RPMI8226 (cell line): ENCODE data around the gene KRT2.

ENCODE experiments used
- DNase-seq: peaks from one replicate; pipeline ENCODE4 v3.0.0-alpha.2; 2015

KRT2 gene

DNA sequence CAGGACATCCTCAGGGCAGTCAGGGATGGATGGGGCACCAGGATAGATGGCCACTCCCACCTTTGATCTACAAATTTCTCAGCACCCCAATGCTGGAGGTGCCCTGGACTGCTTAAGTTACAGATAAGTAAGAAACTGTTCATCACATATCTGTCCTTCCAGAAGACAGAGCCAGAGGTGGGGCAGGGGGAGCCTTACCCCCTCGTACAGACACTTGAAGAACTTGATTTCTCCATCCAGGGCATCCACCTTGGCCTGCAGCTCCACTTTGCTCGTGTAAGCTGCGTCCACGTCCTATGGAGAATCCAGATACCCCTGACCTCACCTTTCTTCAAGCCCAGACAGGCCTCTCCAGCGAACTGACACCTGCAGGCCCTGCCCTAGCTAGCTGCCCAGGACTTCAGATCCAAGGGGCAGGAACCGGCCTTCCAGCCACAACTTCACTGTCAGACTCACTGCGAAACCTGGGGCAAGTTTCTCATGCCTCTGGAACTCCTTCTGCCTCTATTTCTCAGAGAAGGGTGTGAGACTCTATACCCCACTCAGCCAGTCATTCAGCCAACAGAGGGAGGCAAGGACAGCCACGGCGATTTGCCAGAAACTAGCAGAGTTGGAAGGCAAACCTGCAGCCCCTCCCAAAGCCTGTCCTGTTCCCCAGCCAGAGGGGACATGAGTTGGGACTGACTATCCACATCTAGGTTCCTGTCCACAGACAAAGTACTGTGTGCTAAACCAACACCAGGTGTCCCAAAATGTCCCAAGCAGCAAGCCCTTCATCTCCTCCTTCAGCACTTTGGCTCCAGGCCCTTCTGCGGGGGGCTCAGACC lies 37.4 kb downstream of the KRT2 start:
- DNase-seq = no peak

DNA sequence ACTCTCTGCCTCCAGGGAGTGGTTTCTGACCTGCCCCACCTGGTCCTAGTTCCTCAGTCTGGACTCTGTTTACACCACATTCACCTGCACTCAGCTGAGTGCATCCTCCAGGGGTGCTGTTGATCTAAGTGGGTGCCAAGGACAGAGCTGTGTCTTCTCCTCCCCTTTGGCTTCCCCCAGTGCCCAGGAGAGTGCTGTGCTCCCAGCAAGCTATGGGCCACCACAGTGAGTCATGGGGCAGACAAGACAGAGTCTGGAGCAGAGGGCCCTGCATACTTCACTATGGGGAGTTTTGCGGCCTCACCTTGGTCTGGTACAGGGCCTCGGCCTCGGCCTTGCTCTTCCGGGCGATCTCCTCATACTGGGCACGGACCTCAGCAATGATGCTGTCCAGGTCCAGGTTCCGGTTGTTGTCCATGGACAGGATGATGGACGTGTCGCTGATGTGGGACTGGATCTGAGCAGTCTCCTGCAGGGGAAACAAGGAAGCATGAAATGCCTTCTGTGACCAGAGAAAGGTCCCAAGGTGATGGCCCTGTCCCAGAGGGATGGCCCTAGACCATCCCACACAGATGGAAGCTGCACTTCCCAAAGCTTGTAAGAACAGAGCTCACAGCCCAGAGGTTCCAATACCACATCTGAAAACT lies 38.5 kb downstream of the KRT2 start:
- no peak for DNase-seq

DNA sequence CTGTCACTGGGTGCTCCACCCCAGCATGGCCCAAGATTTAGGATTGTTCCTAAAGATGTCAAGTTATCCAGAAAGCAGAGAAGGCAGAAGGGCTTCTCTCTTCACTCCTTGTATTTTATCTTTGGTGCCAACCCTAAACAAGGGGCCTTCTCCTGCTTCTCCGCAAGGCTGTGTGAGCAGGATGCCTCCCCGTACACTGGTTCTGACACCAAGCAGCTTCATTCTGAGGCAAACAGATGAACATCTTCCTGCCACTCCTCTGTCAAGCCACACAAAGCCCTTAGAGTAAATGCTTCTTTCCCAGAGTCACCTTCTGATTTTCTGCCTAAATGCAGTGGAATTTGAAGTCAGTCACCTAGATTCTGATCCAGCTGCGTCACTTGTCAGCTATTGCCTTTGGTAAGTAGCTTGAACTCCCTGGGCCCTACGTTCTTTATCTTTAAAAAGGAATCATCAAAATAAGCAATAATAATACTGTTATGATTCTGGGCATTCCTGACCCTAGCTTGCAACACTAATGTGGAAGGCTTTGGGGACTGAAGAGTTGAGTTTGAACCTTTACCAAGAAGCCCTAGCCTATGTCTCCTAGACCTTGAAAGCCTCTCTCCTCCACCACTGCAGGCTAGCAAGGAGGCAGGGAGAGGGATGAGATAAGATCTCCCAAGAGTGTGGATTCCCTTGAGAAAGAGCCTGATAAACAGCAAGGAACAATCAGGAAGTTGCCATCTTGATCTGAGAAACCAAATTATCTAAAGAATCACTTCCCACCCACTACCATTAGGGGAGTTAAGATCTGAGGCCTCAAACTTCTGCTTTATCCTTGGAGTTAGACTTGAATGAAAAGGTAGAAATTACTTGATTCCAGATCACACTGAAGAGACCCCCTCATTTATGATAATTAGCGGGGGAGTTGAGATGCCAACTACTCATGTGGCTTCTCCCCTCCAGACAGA lies 39.3 kb downstream of the KRT2 start:
- DNase-seq = no peak

DNA sequence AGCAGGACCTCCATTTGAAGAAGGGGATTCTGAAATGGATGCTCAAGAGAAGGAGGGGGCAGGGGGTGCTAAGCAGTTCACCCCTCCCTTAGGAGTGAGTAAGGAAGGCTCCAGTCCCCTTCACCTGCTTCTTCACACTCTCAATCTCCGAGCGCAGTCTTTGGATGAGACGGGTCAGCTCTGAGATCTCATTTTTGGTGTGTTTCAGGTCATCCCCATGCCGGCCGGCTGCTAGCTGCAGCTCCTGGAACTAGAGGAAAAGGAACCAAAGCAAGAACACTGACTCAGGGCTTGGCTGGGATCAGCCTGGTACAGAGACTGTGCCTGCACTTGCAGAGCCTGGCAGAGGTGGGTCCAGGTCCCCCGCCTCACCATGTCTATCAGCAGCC lies 40.9 kb downstream of the KRT2 start:
- no peak for DNase-seq

DNA sequence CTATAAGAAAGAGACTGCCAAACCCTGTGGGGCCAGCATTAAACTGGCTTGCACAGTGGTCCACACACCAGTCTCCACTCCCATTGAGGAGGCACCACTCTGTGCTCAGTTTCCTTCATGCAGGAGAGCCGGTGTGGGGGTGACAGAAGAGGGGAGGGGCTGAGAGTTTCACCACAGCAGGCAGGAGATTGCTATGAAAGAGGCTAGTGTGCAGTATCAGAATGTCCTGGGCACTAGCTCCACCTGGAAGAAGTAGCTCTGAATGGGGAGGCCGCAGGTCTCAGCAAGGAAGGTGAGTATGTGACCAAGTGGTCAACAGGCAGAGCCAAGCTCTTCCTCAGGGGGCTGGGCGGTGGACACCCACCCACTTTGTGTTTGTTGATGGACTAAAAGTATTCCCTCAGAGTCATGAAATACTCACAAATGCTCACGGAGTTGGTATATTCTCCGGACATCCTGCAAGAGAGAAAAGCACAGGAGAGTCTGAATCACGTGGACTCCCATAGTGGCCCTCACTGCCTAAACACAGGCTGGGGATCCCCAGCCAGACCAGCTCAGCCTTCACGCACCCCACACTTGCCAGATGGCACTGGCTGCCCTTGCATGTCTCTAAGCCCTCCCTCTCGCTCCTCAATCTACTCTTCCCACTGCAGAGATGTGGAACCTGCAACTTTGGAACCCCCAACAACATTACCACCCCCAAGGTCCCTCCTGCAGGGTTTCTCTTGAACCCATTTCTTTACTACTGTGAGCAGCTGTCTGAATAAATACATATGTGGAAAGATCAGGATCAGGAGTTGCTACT lies 43.0 kb downstream of the KRT2 start:
- no peak for DNase-seq

DNA sequence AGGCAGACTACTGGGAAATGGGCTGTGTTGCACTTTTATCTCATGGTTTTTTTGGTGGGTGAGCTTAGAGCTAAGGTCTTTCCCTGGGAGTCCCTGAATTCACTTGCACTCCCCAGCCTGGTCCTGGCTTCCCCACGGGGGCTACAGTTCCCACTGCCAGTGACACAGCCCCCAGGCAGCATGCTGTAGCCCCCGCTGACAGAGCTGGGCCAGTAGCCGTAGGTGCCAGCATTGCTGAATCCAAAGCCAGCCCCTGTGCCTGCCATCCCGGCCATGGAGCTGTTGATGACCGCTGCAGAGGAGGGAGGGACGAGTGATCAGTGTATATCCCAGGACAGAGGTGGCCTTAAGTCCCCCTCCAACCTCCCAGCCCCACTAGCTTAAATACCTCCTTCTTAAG lies 43.9 kb downstream of the KRT2 start:
- no peak for DNase-seq

DNA sequence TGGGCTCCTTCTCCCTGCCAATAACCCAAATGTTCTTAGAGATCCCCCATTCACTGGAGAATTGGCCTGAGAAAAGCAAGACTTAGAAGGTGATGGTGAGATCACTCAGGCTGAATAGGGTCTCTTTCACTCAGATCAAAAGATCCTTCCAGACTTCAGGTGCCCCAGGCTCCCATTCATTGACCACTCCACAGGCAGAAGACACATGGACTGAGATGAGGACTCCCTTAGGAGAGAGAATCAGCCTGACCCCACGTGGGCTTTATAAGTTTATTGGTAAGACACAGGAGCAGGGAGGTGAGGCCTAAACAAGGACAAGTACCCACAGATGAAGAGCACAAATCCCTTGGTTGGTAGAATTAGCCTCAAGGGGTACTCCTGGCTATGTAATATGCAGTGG lies 44.7 kb downstream of the KRT2 start:
- no peak for DNase-seq

DNA sequence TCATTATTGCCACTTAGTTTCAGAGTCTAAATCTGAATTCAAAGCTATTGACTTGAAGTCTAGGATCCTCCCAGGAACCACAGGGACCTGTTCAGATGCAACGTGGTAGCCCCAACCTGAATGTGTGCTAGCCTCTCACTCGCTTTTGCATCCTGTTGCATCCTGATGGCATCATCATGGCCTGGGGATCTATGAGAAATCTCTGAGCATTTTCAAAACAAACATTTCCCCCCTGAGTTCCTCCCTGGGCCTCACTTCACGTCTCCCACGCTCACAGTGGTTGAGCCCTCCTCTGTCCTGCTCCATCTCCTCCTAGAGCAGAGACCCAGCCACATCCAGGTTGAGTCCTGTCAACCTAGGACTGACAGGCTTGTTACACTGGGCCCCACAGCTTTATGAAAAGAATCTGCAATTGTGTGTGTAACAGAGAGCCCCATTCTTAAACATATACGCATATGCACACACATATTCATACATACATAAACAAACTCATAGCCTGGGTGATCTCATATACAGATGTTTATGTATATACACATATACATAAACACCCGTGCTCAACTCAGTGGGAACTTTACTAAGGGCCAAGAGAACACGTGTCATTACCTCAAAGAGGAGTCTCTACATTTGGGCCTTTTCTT lies 45.3 kb downstream of the KRT2 start:
- no peak for DNase-seq

DNA sequence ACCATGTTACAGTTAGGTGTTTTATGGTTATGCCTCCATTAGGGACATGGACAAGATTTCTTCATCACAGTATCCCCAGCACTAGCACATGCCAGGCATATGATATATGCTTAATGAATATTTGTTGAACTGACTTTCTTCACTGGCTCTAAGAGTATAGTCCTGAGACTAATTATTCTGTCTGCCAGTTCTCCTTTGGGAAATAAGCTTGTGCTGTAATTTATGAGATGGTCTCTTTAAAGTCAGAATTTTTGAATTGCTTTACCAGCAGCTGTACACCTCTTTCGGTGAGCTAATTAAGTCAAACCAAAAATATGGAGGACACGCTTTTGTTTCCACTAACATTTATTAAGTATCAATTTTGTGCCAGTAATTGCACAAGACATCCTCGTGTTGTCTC lies 45.9 kb downstream of the KRT2 start:
- DNase-seq = no peak

DNA sequence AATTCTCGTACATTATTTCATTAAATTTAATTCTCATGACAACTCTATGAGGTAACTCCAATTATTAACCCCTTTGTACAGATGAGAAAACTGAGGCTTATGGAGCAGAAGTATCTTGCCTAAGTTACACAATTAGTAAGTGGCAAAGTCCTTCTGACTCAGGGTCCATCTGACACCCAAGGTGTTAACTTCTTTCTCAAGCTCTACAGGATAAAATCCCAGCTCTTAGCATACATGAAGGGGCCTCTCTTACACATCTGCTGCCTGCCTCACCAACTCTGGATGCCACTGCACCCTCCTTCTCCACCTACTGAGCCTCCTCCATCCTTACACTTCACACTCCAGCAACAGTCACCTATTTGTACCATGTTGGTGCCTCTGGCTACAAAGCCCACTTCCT lies 46.5 kb downstream of the KRT2 start:
- DNase-seq = no peak

DNA sequence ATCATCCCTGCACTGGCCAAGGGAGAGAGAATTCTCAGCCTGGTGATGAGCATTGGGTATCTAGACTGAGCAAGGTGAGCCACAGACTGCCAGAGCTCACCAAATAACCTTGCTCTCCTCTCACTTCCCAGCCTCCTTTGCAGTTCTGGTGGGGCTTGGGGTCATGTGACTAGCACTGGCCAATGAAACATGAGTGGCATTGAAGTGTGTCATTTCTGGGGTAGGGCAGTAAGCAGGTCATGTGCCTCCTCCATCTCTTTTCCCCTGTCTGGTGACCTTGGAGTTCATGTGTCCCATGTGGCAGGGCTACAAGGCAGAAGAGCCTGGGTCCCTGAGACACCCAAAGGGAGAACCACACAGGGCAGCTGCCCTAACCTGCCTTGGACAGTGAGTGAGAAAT lies 47.2 kb downstream of the KRT2 start:
- no peak for DNase-seq

DNA sequence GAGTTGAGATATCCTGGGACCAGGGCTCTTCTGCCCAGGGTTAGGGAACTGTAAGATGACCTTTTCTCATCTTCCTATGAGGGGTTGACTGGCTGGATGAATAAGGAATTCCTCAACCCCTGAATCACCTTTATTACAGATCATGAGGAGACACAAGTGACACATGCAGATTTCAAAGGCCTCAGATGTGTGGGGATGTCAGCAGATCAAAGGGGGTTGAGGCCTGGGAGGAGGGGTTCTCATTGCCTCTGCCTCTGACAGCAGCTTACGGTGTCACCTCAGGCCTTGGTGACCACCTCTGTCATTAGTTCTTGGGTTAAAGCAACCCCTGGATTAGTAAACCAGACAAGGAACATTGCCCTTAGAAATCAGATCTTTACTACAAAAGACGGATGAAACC lies 48.7 kb downstream of the KRT2 start:
- DNase-seq = no peak

DNA sequence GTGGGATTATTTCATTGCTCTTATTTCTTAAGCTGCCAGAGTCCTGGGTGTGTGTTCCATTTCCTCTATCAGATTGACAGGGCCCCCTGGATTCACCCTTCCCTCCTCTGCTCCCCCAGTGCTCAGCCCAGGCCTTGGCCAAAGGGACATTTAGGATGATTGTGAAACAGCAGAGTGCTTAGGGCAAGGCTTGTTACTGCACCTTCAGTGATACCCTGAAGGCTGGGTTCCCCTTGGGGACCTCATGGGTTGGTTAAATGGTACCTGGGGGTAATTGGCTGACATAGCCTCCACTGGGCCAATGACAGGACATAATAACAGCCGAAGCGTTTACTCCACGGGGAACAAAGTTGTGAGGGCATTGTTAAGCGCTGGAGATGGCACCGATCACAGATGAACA lies 49.5 kb downstream of the KRT2 start:
- DNase-seq = no peak

DNA sequence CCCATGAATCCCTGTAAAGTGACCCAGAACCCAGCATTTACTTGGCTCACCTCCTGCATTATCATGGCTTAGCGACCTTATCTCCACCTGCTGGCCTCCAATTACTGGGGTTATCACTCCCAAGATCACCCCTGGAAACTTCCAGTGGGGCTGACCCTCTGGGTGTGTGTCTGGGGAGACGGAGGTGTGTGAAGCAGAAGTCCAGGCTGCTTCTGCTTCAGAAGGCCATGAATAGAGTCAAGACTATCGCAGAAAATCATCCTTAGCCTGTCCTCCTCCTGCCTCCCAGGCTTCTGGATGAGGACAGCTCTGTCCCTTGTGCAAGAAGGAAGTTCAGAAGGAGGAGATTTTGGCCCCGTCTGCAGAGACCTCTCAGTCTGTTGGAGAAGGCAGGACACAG lies 50.3 kb downstream of the KRT2 start:
- no peak for DNase-seq

DNA sequence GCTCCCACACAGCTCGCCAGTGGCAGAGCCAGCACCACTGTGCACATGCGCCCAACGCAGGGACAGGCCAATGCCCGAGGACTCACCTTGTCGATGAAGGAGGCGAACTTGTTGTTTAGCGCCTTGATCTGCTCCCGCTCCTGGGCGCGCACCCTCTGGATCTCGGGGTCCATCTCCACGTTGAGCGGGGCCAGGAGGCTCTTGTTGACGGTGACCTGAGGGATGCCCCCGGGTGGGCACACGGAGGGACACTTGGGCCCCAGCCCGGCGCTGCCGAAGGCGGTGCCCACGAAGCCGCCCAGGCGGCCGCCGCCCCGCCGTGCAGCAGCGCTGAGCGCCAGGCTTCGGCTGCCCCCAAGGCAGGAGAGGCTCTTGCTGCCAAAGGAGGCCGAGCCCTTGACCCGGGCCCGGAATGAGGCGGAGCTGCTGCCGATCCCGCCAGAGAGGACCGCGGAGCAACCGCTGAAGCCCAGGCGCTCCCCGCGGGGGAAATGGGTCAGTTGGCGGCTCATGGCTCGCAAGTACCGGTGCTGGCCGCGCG lies 51.0 kb downstream of the KRT2 start, which contains the start of gene KRT72:
TSS of gene KRT72 (minus strand) at position 523 of the 541 bp plus-strand sequence. CDS start at position 512, 11 bp downstream.
- DNase-seq = no peak

DNA sequence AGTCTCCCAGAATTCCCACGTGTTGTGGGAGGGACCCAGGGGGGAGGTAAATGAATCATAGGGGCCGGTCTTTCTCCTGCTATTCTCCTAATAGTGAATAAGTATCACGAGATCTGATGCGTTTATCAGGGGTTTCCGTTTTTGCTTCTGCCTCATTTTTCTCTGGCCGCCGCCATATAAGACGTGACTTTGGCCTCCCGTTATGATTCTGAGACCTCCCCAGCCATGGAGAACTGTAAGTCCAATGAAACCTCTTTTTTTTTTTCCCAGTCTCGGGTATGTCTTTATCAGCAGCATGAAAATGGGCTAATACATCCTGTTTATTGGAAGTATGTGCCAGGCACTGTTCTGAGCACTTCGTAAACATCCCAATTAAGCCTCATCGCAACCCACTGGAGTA lies 51.5 kb downstream of the KRT2 start:
- no peak for DNase-seq

DNA sequence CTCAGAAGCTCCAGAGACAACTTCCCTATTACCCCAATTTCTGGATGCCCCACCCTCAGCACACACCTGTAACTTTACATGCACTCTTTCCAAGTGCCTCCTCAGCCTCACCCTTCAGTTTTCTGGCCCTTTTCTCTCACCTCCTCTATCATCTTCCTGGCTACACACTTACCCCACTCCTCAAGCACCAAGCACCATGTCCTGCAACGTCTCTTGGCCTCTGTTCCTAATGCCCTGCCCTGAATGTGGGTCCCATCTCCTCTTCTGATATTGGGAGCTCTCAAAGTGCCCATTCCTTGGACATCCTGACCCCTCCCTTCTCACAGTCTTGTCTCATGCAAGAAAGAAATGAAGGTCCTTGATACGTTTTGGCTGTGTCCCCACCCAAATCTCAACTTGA lies 51.9 kb downstream of the KRT2 start:
- no peak for DNase-seq

DNA sequence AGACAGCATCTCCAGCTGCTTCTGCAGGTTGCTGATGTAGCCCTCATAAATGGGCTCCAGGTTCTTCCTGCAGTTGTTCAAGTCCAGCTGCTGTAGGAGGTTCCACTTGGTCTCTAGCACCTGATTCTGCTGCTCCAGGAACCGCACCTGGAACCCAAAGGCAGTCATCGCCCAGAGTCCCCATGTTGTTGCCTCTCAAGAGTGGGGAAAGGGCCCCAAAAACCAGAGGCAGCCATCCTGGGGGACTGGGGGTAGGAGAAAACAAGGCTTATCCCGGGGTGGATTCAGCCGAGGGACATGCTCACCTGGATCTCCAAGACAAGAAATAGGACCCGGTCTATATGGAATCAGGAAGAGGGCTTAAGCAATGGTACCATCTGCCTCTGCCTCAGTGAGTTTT lies 53.0 kb downstream of the KRT2 start:
- no peak for DNase-seq
